Caki2 (cell line): Measurements from ENCODE around the gene ATXN1. TPM values are rescaled to one million over a fixed set of nuclear protein-coding genes. Genes with fewer than 3 reads are reported as not detected.
"Not testable (repeated sequence)": the region's sequence is repeated elsewhere in the genome, so short reads cannot be mapped to it uniquely, and the experiment has no call there.

Source experiments
- DNase-seq: peaks from one replicate; pipeline ENCODE4 v3.0.0-alpha.2; 2015; ENCODE audit warnings: low read depth
- in situ Hi-C: cut with HindIII; loops from 2 replicates; pipeline ENCODE4 v1.10.0; 2016; ENCODE audit warnings: low sequenced_read_pairs, low pct_unique_long_range_greater_than_20kb, mixed read lengths
- total RNA-seq: library from RNA; depleted of rRNA; stranded (reverse); fragments of >200 nt; shearing (Covaris generic); gene quantifications from 2 replicates; pipeline ENCODE4 v1.2.3, GENCODE V29; 2014; ENCODE audit warnings: low replicate concordance

ATXN1 gene
- total RNA-seq, 1 experiment from 2014 or later, result 23.8 TPM

- in situ Hi-C loops, result no loop called here
Measured at GRCh38 chr6:16649241-16649640, 112.0 kb downstream of the ATXN1 start.

GRCh38 chr6:16648003-16648402 is 113.3 kb downstream of the ATXN1 start:
- DNase-seq, result no peak
- in situ Hi-C loops, result no loop called here

More at GRCh38 chr6:16649241-16649640, 112.0 kb downstream of the ATXN1 start:
- DNase-seq, result no peak

DNA sequence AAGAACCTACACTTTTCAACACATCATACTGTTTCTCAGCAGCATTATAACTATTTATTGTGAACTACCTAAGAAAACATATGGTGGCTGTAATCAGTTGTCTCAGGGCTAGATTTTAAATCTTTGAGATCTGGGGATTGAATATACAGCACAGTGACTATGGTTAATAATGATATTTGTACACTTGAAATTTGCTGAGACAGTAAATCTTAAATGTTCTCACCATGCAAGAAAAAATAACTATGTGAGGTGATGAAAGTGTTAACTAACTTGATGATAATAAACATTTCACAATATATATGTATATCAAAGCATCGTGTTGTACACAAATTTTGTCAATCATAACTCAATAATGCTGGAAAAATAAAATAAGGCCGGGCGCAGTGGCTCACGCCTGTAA is 113.8 kb downstream of the ATXN1 start:
- no peak for DNase-seq
- in situ Hi-C loops, result no loop called here

DNA sequence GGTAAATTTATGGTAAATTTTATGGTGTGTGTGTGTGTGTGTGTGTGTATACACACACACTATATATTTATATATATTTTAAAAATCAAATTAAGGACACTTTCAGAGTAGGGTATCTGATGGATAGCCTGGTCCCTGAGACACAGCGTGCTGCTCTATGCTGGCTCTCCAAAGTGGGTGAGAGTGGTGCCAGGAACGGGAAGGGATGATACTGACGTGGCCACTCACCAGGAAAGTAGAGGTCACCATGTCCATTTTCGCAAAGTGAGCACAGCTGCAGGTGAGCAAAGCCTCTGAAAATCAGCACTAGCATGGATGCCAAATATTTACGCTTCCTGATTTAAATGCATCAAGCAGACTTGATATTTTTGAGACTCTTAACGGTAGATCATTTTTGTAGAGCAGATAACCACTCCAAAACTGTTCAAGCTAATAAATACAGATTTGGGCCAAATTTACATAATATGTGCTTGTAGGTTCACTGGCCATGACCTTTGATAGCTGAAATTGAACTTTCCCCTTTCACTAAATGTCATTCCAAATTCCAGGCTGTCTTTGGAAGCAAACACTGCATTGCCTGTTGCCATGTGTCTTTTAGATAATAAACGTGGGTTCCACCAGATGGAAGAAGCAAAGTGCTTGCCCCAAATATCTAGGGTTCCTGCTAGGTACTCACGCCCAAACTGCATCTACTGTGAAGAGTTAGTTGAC is 116.6 kb downstream of the ATXN1 start:
- in situ Hi-C loops, result no loop called here
- DNase-seq, result no peak

- DNase-seq, result peak; percentile 78
- in situ Hi-C loops, result no loop called here
Measured at GRCh38 chr6:16639684-16640480, 121.4 kb downstream of the ATXN1 start.

DNA sequence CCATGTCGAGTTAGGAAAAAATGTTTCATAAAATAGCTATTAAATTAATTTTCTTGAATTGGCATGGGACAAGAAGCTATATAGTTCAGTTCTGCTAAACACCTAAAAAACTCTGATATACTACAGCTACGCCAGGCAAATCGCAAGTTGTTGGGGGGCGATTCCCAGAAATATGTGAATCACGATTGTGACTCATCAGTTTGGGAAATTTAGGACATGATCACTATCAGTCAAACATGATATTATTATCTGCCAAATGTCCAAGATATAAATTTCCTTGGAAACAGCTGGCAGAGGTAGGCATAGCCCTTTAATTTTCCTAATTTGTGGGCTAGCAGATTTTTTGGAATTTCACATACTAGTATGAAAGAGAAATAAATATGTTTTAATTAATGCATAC is 123.6 kb downstream of the ATXN1 start:
- in situ Hi-C loops, result no loop called here
- no peak for DNase-seq

GRCh38 chr6:16635810-16636602 is 125.3 kb downstream of the ATXN1 start:
- DNase-seq, result peak; percentile 97
- in situ Hi-C loops, result no loop called here

DNA sequence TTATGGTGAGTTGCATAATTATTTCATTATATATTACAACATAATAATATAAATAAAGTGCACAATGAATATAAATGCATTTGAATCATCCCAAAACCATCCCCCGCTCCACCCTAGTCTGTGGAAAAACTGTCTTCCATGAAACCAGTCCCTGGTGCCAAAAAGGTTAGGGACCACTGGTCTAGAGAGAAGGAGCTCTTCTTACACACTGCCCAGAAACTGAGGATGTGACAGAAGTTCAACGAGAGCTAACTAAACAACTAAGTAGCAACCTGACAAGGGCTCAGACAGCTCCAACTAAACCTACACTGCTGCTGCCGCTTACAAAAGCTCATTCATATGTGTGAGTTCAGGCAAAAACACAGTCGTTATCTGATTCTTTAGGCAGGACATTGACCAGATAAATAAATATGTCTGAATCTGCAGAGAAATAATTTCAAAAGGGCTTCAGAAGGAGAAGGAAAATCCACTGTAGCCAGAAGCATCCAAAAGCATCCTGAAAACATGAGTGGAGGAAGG is 125.9 kb downstream of the ATXN1 start:
- DNase-seq, result no peak
- in situ Hi-C loops, result no loop called here

DNA sequence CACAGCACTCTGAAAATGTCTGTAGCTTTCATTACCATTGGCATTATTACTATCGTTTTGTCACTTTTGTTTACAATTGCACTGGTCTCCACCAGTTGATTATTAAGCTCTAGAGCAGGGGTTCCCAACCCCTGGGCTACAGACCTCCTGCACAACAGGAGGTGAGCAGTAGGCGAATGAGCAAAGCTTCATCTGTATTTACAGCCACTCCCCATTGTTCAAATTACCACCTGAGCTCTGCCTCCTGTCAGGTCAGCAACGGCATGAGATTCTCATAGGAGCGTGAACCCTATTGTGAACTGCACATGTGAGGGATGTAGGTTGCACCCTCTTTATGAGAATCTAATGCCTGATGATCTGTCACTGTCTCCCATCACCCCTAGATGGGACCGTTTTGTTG is 126.4 kb downstream of the ATXN1 start:
- in situ Hi-C loops, result no loop called here

DNA sequence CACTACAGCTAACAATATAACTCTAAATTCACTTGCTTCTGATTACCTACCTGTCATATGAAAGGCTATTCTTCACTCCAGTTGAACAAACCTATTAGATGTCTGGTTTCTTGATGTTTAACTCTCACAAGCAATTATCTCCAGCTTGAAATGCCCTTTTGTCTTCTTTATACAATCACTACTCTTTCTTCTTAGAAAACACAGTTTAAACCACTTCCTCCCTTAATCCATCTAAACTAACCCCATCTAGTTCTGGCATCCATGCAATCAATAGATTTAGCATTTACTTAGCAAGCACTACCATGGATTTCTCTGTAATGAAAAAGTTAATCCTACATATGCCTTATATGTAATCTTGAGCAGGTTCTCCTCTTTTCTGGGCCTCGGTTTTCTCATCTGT is 127.3 kb downstream of the ATXN1 start:
- no peak for DNase-seq
- in situ Hi-C loops, result no loop called here

More for the DNA sequence above, 126.4 kb downstream of the ATXN1 start:
- DNase-seq, result no peak

DNA sequence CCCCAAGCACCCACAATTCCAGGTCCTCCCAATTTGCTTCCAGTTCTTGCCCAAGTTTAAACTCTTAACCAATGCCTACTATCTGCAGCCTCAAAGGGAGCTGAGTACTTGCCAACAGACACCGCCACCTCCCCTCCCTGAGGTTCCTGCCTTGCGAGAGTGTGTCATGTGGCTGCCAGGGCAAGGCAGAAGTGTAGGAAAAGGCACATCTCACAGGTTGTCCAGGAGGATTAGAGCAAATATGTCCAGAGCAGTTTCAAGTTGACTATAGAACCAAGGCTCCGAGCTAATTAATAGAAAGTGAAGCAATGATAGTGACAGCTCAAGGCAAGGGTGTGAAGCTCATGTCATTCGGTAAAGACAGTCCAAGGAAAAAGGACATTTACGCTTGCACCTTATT is 127.8 kb downstream of the ATXN1 start:
- DNase-seq, result no peak
- in situ Hi-C loops, result no loop called here

DNA sequence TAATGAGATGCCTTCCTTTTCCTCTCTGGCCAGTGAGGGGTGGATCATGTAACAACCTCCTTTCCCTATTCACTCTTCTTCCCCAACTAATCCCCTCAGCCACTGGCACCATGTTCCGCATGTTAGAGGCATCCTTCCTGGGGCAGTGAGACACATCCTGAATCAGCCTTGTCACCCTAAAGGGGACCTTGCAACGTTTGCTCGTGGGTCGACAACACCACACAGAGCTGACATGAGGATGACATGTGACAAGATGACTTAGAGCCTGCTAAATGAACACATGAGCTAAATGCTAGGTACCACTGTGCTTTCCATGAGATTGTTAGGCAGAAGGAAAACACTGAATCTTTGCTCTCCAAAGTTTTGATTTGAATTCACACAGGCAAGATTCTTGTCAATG is 129.2 kb downstream of the ATXN1 start:
- no peak for DNase-seq

GRCh38 chr6:16630026-16630643 is 131.1 kb downstream of the ATXN1 start:
- in situ Hi-C loops, result no loop called here
- DNase-seq, result no peak

More for the DNA sequence above, 129.2 kb downstream of the ATXN1 start:
- in situ Hi-C loops, result no loop called here

DNA sequence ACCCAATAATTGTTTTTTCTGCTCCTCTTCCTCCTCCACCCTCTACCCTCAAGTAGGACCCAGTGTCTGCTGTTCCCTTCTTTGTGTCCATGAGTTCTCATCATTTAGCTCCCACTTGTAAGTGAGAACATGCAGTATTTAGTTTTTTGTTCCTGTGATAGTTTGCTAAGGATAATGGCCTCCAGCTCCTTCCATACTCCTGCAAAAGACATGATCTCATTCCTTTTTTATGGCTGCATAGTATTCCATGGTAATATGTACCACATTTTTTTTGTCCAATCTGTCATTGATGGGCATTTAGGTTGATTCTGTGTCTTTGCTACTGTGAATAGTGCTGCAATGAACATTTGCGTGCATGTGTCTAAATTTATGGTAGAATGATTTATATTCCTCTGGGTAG is 132.7 kb downstream of the ATXN1 start:
- in situ Hi-C loops, DNase-seq: not testable (repeated sequence)

GRCh38 chr6:16626650-16627049 is 134.6 kb downstream of the ATXN1 start:
- no peak for DNase-seq
- in situ Hi-C loops, result no loop called here

- in situ Hi-C loops, result no loop called here
- DNase-seq, result no peak
Measured at GRCh38 chr6:16625291-16626265, 135.7 kb downstream of the ATXN1 start.

GRCh38 chr6:16624636-16625290 is 136.5 kb downstream of the ATXN1 start:
- in situ Hi-C loops, result no loop called here
- DNase-seq, result no peak
